ENCODE data around the gene BMS1.
"Not testable (repeated sequence)": the region's sequence is repeated elsewhere in the genome, so short reads cannot be mapped to it uniquely, and the experiment has no call there.

Gene BMS1

GRCh38 chr10:42866115-42866995 is 83.8 kb downstream of the BMS1 start:
- DNase-seq (ENCODE audit: low spot score): peak; percentile 56

GRCh38 chr10:42867571-42867970 is 85.0 kb downstream of the BMS1 start:
- DNase-seq (ENCODE audit: low spot score): no peak

- DNase-seq (ENCODE audit: low spot score): no peak
These were observed 85.9 kb downstream of the BMS1 start for GRCh38 chr10:42868530-42868929.

- no peak for DNase-seq (ENCODE audit: low spot score)
These were observed 87.4 kb downstream of the BMS1 start for GRCh38 chr10:42869977-42870350.

GRCh38 chr10:42871138-42871641 is 88.6 kb downstream of the BMS1 start:
- DNase-seq (ENCODE audit: low spot score): not testable (repeated sequence)

- no peak for DNase-seq (ENCODE audit: low spot score)
These were observed 89.2 kb downstream of the BMS1 start for GRCh38 chr10:42871823-42872222.

GRCh38 chr10:42872865-42873435 is 90.4 kb downstream of the BMS1 start:
- DNase-seq (ENCODE audit: low spot score): no peak

GRCh38 chr10:42874713-42875387 is 92.3 kb downstream of the BMS1 start:
- no peak for DNase-seq (ENCODE audit: low spot score)

- DNase-seq (ENCODE audit: low spot score): no peak
These were observed 92.8 kb downstream of the BMS1 start for GRCh38 chr10:42875388-42875755.

- peak; percentile 9 for DNase-seq (ENCODE audit: low spot score)
These were observed 93.3 kb downstream of the BMS1 start for GRCh38 chr10:42875798-42876341.

- DNase-seq (ENCODE audit: low spot score): no peak
These were observed 93.9 kb downstream of the BMS1 start for GRCh38 chr10:42876476-42876875.

- no peak for DNase-seq (ENCODE audit: low spot score)
These were observed 94.3 kb downstream of the BMS1 start for GRCh38 chr10:42876945-42877344.

GRCh38 chr10:42877496-42878030 is 95.0 kb downstream of the BMS1 start:
- no peak for DNase-seq (ENCODE audit: low spot score)

GRCh38 chr10:42878134-42878820 is 95.7 kb downstream of the BMS1 start:
- DNase-seq (ENCODE audit: low spot score): no peak

- no peak for DNase-seq (ENCODE audit: low spot score)
These were observed 96.2 kb downstream of the BMS1 start for GRCh38 chr10:42878821-42879195.

GRCh38 chr10:42879380-42880254 is 97.0 kb downstream of the BMS1 start:
- no peak for DNase-seq (ENCODE audit: low spot score)

- no peak for DNase-seq (ENCODE audit: low spot score)
These were observed 97.6 kb downstream of the BMS1 start for GRCh38 chr10:42880255-42880620.

- DNase-seq (ENCODE audit: low spot score): no peak
These were observed 100.0 kb downstream of the BMS1 start for GRCh38 chr10:42882597-42882996.
